Neuronal stem cell (in vitro differentiated cells): ENCODE results near the gene MSANTD1.

Experiments used
- DNase-seq: peaks from one replicate; pipeline ENCODE4 v3.0.0-alpha.2; 2013; ENCODE audit warnings: low spot score
- H2AFZ ChIP-seq: one replicate; pipeline ENCODE4 v1.6.1; 2013; ENCODE audit warnings: mild to moderate bottlenecking, low read length, inconsistent platforms
- H2AK5ac ChIP-seq: 2 replicates; pipeline ENCODE4 v1.6.1; 2013; ENCODE audit warnings: low read depth, mild to moderate bottlenecking, inconsistent platforms, low read length, moderate library complexity, mixed read lengths
- H2BK120ac ChIP-seq: 2 replicates; pipeline ENCODE4 v1.6.1; 2013; ENCODE audit warnings: low read depth, mild to moderate bottlenecking, inconsistent platforms, low read length, moderate library complexity, mixed read lengths
- H2BK12ac ChIP-seq: one replicate; pipeline ENCODE4 v1.6.1; 2013; ENCODE audit warnings: low read length, inconsistent platforms
- H2BK15ac ChIP-seq: 2 replicates; pipeline ENCODE4 v1.6.1; 2013; ENCODE audit warnings: mild to moderate bottlenecking, low read length, inconsistent platforms, mixed read lengths
- H2BK5ac ChIP-seq: one replicate; pipeline ENCODE4 v1.6.1; 2013; ENCODE audit warnings: inconsistent platforms, mild to moderate bottlenecking, low read length, moderate library complexity
- H3K14ac ChIP-seq: one replicate; pipeline ENCODE4 v1.6.1; 2013; ENCODE audit warnings: low read length, inconsistent platforms
- H3K18ac ChIP-seq: 2 replicates; pipeline ENCODE4 v1.6.1; 2013; ENCODE audit warnings: low read length, inconsistent platforms
- H3K23ac ChIP-seq: 2 replicates; pipeline ENCODE4 v1.6.1; 2013; ENCODE audit warnings: low read depth, mild to moderate bottlenecking, mixed read lengths, low read length, inconsistent platforms; ENCODE audit not compliant: poor library complexity
- H3K27ac ChIP-seq: replicated peaks from 3 replicates; pipeline ENCODE4 v1.5.1; 2013; ENCODE audit warnings: low read length, inconsistent platforms
- H3K27me3 ChIP-seq, 3 experiments: 2 replicates each; pipeline ENCODE4 v1.6.1; 2013; ENCODE audit warnings: low read length in 3 of 3, mild to moderate bottlenecking in 2 of 3, inconsistent platforms in 1 of 3, low read depth in 1 of 3, mixed read lengths in 1 of 3, moderate library complexity in 1 of 3; ENCODE audit not compliant: control insufficient read depth in 3 of 3, insufficient read depth in 3 of 3
- H3K36me3 ChIP-seq, 2 donors: replicated peaks in 1 of 2; 2 replicates each; pipeline ENCODE4 v1.6.1; 2013; ENCODE audit warnings: low read length in 2 of 2; ENCODE audit not compliant: control insufficient read depth in 2 of 2, insufficient read depth in 2 of 2
- H3K4ac ChIP-seq: 2 replicates; pipeline ENCODE4 v1.6.1; 2013; ENCODE audit warnings: inconsistent platforms, mild to moderate bottlenecking, low read length, moderate library complexity
- H3K4me1 ChIP-seq, 2 donors: 1 replicate in 1 of 2; 2 replicates in 1 of 2; pipeline ENCODE4 v1.6.1; 2013; ENCODE audit warnings: low read length in 2 of 2, low read depth in 1 of 2; ENCODE audit not compliant: control insufficient read depth in 2 of 2, insufficient read depth in 1 of 2
- H3K4me2 ChIP-seq: one replicate; pipeline ENCODE4 v1.6.1; 2013; ENCODE audit warnings: mild to moderate bottlenecking, low read length, inconsistent platforms; ENCODE audit not compliant: insufficient read depth, poor library complexity, severe bottlenecking
- H3K4me3 ChIP-seq, 2 donors: 2 replicates each; pipeline ENCODE4 v1.5.1; 2013; ENCODE audit warnings: low read length in 2 of 2, mild to moderate bottlenecking in 2 of 2, inconsistent platforms in 1 of 2, moderate library complexity in 1 of 2
- H3K79me1 ChIP-seq: one replicate; pipeline ENCODE4 v1.6.1; 2013; ENCODE audit warnings: low read depth, mild to moderate bottlenecking, inconsistent platforms, low read length, moderate library complexity
- H3K9ac ChIP-seq: one replicate; pipeline ENCODE4 v1.6.1; 2013; ENCODE audit warnings: mild to moderate bottlenecking, low read depth, low read length, inconsistent platforms; ENCODE audit not compliant: poor library complexity
- H3K9me3 ChIP-seq, 2 donors: replicated peaks in 1 of 2; 2 replicates each; pipeline versions ENCODE3 to v1.6.1; 2013; ENCODE audit warnings: low read length in 2 of 2, mild to moderate bottlenecking in 2 of 2, inconsistent platforms in 1 of 2, low read depth in 1 of 2, mixed read lengths in 1 of 2, moderate library complexity in 1 of 2; ENCODE audit not compliant: control insufficient read depth in 2 of 2, insufficient read depth in 1 of 2
- H4K8ac ChIP-seq: one replicate; pipeline ENCODE4 v1.6.1; 2013; ENCODE audit warnings: low read depth, mild to moderate bottlenecking, inconsistent platforms, low read length, moderate library complexity
- H4K91ac ChIP-seq: one replicate; pipeline ENCODE4 v1.6.1; 2013; ENCODE audit warnings: low read length, low read depth, mild to moderate bottlenecking, inconsistent platforms; ENCODE audit not compliant: poor library complexity
- WGBS, 2 donors: extraction: QIAGEN DNeasy Blood & Tissue Kit; methylation state at CpG; one replicate each; pipeline ENCODE4 v1.1.7; 2013; ENCODE audit warnings: missing lambda C conversion rate in 2 of 2, mixed read lengths in 1 of 2; ENCODE audit not compliant: insufficient read length in 2 of 2, insufficient replicate concordance in 1 of 2; ENCODE audit errors: extremely low coverage in 2 of 2; 5-methylcytosine and 5-hydroxymethylcytosine counted together

MSANTD1 gene

DNA sequence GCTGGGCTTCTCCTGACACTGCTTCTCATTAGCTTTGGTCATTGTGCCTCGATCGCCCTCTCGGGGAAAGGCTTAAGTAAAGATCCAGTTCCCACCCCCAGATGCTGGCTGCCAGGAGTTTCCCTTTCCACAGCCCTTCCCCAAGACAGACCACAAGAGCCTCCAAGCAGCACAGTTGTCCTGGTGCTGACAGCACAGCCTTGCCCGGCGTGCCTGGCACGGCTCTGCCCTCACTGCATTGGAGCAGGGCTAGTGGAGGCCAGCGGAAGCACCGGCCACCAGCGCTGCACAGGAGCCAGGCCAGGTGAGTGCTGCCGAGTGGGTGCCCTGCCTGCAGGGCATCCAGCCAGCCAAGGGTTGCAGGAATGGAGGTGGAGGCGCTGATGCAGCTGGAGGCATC lies 9.7 kb upstream of the MSANTD1 start:
- Histone ChIP-seq H3K4me3 (no peak overlapping the region), H4K91ac (no peak overlapping the region), H2BK5ac (no peak overlapping the region), H3K27ac (no peak overlapping the region), H3K4me1 (peaks cover 0 to 9% of the 10 kb centered on the region in 2 donors), H3K27me3 (no peaks in the 10 kb centered on the region), H3K9ac (no peak overlapping the region), H3K79me1 (peaks cover 7% of the 10 kb centered on the region), H4K8ac (no peak overlapping the region), H3K18ac (peak overlapping the region; percentile 5), H2AK5ac (peak overlapping the region; percentile 37), H3K4ac (no peak overlapping the region), H3K36me3 (peaks cover 54 to 92% of the 10 kb centered on the region in 2 donors), H2BK12ac (no peak overlapping the region), H2AFZ (no peak overlapping the region), H3K4me2 (no peak overlapping the region), H3K14ac (no peak overlapping the region), H3K9me3 (no peaks in the 10 kb centered on the region), H3K23ac (no peak overlapping the region), H2BK120ac (no peak overlapping the region), H2BK15ac (no peak overlapping the region)
- DNase-seq, result no peak
- no CpG with 5 or more reads among the region's 11 CpGs for WGBS, 2 donors

DNA sequence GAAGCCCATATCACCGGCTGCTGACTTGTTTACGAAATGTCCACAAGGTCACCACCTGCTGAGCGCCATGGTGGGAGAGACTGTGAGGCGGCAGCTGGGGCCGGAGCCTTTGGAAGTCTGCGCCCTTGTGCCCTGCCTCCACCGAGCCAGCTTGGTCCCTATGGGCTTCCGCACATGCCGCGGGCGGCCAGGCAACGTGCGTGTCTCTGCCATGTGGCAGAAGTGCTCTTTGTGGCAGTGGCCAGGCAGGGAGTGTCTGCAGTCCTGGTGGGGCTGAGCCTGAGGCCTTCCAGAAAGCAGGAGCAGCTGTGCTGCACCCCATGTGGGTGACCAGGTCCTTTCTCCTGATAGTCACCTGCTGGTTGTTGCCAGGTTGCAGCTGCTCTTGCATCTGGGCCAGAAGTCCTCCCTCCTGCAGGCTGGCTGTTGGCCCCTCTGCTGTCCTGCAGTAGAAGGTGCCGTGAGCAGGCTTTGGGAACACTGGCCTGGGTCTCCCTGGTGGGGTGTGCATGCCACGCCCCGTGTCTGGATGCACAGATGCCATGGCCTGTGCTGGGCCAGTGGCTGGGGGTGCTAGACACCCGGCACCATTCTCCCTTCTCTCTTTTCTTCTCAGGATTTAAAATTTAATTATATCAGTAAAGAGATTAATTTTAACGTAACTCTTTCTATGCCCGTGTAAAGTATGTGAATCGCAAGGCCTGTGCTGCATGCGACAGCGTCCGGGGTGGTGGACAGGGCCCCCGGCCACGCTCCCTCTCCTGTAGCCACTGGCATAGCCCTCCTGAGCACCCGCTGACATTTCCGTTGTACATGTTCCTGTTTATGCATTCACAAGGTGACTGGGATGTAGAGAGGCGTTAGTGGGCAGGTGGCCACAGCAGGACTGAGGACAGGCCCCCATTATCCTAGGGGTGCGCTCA lies 8.7 kb upstream of the MSANTD1 start:
- WGBS, 2 donors, result no CpG with 5 or more reads among the region's 29 CpGs
- H3K23ac ChIP-seq, result peak overlapping the region; percentile 8
- H2BK120ac ChIP-seq, result no peak overlapping the region
- no peak for DNase-seq
- H2BK12ac ChIP-seq, result no peak overlapping the region
- H3K4me1 ChIP-seq, result peaks cover 0 to 9% of the 10 kb centered on the region in 2 donors
- no peaks in the 10 kb centered on the region for H3K9me3 ChIP-seq
- H3K4ac ChIP-seq, result no peak overlapping the region
- peaks cover 5% of the 10 kb centered on the region for H3K79me1 ChIP-seq
- H3K36me3 ChIP-seq, result peaks cover 47 to 83% of the 10 kb centered on the region in 2 donors
- no peak overlapping the region for H3K18ac ChIP-seq
- H3K4me2 ChIP-seq, result no peak overlapping the region
- peak overlapping the region; percentile 71 for H3K14ac ChIP-seq
- peak overlapping the region; percentile 4 for H4K8ac ChIP-seq
- no peaks in the 10 kb centered on the region for H3K27me3 ChIP-seq
- H2BK15ac ChIP-seq, result no peak overlapping the region
- no peak overlapping the region for H2AK5ac ChIP-seq
- H3K27ac ChIP-seq, result no peak overlapping the region
- H2BK5ac ChIP-seq, result peak overlapping the region; percentile 66
- peak overlapping the region; percentile 77 for H3K9ac ChIP-seq
- H2AFZ ChIP-seq, result no peak overlapping the region
- H3K4me3 ChIP-seq, result no peak overlapping the region
- no peak overlapping the region for H4K91ac ChIP-seq

DNA sequence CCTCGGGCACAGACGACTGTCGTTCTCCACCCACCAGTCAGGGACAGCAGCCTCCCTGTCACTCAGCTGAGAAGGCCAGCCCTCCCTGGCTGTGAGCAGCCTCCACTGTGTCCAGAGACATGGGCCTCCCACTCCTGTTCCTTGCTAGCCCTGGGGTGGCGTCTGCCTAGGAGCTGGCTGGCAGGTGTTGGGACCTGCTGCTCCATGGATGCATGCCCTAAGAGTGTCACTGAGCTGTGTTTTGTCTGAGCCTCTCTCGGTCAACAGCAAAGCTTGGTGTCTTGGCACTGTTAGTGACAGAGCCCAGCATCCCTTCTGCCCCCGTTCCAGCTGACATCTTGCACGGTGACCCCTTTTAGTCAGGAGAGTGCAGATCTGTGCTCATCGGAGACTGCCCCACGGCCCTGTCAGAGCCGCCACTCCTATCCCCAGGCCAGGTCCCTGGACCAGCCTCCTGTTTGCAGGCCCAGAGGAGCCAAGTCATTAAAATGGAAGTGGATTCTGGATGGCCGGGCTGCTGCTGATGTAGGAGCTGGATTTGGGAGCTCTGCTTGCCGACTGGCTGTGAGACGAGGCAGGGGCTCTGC lies 7.9 kb upstream of the MSANTD1 start:
- Histone ChIP-seq H2BK15ac (no peak overlapping the region), H3K79me1 (peaks cover 5% of the 10 kb centered on the region)
- no CpG with 5 or more reads among the region's 13 CpGs for WGBS, 2 donors

DNA sequence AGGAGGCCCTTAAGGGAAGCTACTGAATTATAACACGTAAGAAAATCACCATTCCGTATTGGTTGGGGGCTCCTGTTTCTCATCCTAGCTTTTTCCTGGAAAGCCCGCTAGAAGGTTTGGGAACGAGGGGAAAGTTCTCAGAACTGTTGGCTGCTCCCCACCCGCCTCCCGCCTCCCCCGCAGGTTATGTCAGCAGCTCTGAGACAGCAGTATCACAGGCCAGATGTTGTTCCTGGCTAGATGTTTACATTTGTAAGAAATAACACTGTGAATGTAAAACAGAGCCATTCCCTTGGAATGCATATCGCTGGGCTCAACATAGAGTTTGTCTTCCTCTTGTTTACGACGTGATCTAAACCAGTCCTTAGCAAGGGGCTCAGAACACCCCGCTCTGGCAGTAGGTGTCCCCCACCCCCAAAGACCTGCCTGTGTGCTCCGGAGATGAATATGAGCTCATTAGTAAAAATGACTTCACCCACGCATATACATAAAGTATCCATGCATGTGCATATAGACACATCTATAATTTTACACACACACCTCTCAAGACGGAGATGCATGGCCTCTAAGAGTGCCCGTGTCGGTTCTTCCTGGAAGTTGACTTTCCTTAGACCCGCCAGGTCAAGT lies 6.9 kb upstream of the MSANTD1 start:
- no peak overlapping the region for H3K14ac ChIP-seq
- H2BK12ac ChIP-seq, result no peak overlapping the region
- H2BK15ac ChIP-seq, result no peak overlapping the region
- H3K4me3 ChIP-seq, result no peak overlapping the region
- no peak overlapping the region for H3K23ac ChIP-seq
- peaks cover 0 to 9% of the 10 kb centered on the region in 2 donors for H3K4me1 ChIP-seq
- H4K8ac ChIP-seq, result no peak overlapping the region
- H3K79me1 ChIP-seq, result peaks cover 4% of the 10 kb centered on the region
- H3K27me3 ChIP-seq, result no peaks in the 10 kb centered on the region
- no peak overlapping the region for H3K4me2 ChIP-seq
- H2AFZ ChIP-seq, result no peak overlapping the region
- no peak for DNase-seq
- no peak overlapping the region for H4K91ac ChIP-seq
- no peak overlapping the region for H2BK5ac ChIP-seq
- no CpG with 5 or more reads among the region's 17 CpGs for WGBS, 2 donors
- peaks cover 33 to 66% of the 10 kb centered on the region in 2 donors for H3K36me3 ChIP-seq
- no peak overlapping the region for H3K9ac ChIP-seq
- H2BK120ac ChIP-seq, result no peak overlapping the region
- no peak overlapping the region for H2AK5ac ChIP-seq
- H3K18ac ChIP-seq, result no peak overlapping the region
- no peaks in the 10 kb centered on the region for H3K9me3 ChIP-seq
- no peak overlapping the region for H3K4ac ChIP-seq
- H3K27ac ChIP-seq, result no peak overlapping the region

More for the DNA sequence above, 7.9 kb upstream of the MSANTD1 start:
- Histone ChIP-seq H3K9me3 (no peaks in the 10 kb centered on the region), H4K8ac (peak overlapping the region; percentile 4), H3K36me3 (peaks cover 40 to 75% of the 10 kb centered on the region in 2 donors), H3K27me3 (no peaks in the 10 kb centered on the region), H3K18ac (no peak overlapping the region), H2BK120ac (no peak overlapping the region), H2AK5ac (no peak overlapping the region), H2AFZ (no peak overlapping the region), H3K4ac (no peak overlapping the region), H4K91ac (no peak overlapping the region), H2BK12ac (no peak overlapping the region), H3K4me3 (no peak overlapping the region), H3K27ac (no peak overlapping the region), H3K23ac (peak overlapping the region; percentile 8), H3K4me1 (peaks cover 0 to 9% of the 10 kb centered on the region in 2 donors), H3K14ac (peak overlapping the region; percentile 71), H2BK5ac (no peak overlapping the region), H3K4me2 (no peak overlapping the region), H3K9ac (peak overlapping the region; percentile 21)
- no peak for DNase-seq
